Midbrain (tissue), 1 donor: ENCODE data around the gene PDS5A.
"Not testable (repeated sequence)": the region's sequence is repeated elsewhere in the genome, so short reads cannot be mapped to it uniquely, and the experiment has no call there.

Source experiments
- DNase-seq: peaks from one replicate; lab custom pipeline; 2025; lab: John Stamatoyannopoulos, UW

PDS5A gene, protein sequence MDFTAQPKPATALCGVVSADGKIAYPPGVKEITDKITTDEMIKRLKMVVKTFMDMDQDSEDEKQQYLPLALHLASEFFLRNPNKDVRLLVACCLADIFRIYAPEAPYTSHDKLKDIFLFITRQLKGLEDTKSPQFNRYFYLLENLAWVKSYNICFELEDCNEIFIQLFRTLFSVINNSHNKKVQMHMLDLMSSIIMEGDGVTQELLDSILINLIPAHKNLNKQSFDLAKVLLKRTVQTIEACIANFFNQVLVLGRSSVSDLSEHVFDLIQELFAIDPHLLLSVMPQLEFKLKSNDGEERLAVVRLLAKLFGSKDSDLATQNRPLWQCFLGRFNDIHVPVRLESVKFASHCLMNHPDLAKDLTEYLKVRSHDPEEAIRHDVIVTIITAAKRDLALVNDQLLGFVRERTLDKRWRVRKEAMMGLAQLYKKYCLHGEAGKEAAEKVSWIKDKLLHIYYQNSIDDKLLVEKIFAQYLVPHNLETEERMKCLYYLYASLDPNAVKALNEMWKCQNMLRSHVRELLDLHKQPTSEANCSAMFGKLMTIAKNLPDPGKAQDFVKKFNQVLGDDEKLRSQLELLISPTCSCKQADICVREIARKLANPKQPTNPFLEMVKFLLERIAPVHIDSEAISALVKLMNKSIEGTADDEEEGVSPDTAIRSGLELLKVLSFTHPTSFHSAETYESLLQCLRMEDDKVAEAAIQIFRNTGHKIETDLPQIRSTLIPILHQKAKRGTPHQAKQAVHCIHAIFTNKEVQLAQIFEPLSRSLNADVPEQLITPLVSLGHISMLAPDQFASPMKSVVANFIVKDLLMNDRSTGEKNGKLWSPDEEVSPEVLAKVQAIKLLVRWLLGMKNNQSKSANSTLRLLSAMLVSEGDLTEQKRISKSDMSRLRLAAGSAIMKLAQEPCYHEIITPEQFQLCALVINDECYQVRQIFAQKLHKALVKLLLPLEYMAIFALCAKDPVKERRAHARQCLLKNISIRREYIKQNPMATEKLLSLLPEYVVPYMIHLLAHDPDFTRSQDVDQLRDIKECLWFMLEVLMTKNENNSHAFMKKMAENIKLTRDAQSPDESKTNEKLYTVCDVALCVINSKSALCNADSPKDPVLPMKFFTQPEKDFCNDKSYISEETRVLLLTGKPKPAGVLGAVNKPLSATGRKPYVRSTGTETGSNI (N-terminal part only)

DNA sequence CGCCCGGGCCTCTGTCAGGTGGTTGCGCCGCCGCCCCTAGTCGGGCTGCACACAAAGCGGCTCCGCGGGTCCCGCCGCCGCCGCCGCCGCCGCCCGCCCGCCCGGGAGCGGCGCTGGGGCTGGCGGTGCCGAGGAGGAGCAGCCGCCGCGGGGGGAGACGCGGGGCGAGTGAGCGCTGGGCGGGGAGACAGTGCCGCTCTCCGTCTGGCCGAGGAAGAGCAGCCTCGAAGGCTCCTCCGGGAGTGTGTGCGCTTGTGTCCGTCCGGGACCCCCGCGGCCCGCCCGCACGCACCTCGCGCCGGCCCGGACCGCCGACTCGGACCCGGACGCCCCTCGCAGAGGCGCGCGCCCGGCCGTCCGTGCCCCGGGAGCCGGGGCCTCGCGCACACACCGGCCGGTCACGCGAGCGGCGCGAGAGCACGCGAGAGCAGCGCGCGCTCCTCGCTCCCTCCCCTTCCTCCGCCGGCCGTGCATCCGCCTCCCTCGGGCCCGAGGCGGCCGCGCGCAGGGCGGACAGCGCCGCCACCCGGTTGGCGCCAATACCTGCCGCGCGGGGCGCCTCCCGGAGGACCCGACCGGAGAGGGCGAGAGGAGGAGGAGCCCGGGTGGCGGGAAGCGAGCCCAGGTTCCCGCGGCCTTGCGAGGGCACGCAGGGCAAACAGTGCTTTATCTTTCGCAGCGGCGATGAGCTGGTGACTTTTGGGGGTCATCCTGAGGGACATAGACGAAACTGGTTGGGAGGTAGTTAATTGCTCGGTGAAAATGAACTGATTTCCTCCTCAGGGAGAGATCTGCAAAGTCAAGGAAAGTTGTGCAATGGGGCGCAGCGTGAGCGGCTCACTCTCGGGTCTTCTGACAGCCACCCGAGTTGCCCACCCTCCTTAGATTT is at the start of gene PDS5A:
TSS of gene PDS5A (minus strand) at position 423 of the 889 bp plus-strand sequence. CDS start 1,334 bp downstream, outside the sequence.
- DNase-seq: peak; percentile 89

GRCh38 chr4:40024049-40024448 is 46.3 kb upstream of the PDS5A start:
- not testable (repeated sequence) for DNase-seq

DNA sequence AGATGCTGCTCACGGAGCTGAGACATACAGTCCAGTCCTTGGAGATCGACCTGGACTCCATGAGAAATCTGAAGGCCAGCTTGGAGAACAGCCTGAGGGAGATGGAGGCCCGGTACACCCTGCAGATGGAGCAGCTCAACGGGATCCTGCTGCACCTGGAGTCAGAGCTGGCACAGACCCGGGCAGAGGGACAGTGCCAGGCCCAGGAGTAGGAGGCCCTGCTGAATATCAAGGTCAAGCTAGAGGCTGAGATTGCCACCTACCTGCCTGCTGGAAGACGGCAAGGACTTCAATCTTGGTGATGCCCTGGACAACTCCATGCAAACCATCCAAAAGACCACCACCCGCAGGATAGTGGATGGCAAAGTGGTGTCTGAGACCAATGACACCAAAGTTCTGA is 43.4 kb upstream of the PDS5A start:
- DNase-seq: not testable (repeated sequence)

DNA sequence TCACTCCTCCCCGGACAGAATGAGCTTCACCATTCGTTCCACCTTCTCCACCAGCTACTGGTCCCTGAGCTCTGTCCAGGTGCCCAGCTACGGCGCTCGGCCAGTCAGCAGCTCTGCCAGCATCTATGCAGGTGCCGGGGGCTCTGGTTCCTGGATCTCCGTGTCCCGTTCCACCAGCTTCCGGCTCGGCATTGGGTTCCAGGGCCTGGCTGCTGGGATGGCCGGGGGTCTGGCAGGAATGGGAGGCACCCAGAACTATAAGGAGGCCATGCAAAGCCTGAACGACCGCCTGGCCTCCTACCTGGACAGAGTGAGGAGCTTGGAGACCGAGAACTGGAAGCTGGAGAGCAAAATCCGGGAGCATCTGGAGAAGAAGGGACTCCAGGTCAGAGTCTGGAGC is 42.5 kb upstream of the PDS5A start:
- no peak for DNase-seq

DNA sequence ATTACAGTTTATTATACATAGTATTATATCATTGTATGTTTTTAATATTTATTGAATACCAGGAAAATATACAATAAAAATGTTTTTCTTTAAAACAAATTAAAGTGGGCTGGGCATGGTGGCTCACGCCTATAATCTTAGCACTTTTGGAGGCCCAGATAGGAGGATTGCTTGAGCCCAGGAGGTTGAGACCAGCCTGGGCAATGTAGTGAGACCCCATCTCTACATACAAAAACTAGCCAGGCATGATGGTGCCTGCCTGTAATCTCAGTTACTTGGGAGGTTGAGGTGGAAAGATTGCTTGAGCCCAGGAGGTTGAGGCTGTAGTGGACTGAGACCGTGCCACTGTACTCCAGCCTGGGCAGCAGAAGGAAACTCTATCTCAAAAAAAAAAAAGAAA is 38.3 kb upstream of the PDS5A start:
- no peak for DNase-seq

- peak; percentile 3 for DNase-seq
These were observed 26.3 kb upstream of the PDS5A start for GRCh38 chr4:40003986-40004385.

- no peak for DNase-seq
These were observed 23.0 kb upstream of the PDS5A start for GRCh38 chr4:40000711-40001110.

- no peak for DNase-seq
These were observed 21.1 kb upstream of the PDS5A start for GRCh38 chr4:39998659-39999345.

GRCh38 chr4:39996811-39997210 is 19.1 kb upstream of the PDS5A start:
- DNase-seq: no peak

DNA sequence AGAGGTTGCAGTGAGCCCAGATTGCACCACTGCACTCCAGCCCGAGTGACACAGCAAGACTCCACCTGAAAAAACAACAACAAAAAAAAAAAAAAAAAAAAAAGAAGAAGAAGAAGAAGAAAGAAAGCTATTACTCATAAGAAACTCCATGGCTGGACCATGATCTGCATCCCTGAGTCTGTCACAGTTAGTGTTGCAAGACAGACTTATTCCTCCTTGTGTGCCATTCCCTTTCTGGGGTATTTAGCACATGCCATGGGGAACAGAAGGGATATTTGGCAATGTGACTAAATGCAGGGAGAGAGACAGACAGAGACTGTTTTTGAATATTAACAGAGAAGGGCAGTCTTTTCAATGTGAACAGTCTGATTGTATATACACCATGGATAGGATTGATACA is 16.7 kb upstream of the PDS5A start:
- no peak for DNase-seq

DNA sequence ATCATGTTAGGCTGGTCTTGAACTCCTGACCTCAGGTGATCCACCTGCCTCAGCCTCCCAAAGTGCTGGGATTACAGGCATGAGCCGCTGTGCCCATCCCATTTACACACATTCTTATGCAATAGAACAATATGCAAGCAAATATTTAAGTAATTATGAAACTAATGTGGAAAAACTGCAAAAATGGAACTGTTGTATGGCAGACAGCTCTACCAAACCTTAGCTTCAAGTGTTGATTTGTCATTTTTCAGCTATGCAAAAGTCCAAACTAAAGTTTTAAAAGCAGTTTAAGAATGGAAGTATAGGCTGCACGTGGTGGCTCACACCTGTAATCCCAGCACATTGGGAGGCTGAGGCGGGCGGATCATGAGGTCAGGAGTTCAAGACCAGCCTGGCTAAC is 11.7 kb upstream of the PDS5A start:
- DNase-seq: not testable (repeated sequence)

GRCh38 chr4:39987485-39987884 is 9.8 kb upstream of the PDS5A start:
- DNase-seq: no peak

DNA sequence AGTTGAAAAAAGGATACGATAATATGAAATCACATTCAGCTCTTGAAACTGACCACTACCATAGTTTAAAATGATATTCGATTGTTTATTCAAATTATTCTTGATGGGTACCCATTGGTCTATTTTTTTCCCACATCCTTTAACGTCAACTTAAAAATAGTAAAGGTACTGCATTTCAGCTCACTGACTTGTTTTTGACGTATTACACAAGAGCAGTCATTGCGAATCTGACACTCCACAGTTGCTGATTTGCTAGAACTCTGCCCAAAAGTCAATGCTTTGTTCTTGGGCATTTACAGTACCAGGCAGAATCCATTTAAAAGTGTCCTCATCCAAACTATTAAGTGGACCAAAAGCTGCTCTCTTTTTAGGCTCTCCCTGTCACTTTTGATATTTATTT is 1.2 kb upstream of the PDS5A start:
- DNase-seq: no peak

DNA sequence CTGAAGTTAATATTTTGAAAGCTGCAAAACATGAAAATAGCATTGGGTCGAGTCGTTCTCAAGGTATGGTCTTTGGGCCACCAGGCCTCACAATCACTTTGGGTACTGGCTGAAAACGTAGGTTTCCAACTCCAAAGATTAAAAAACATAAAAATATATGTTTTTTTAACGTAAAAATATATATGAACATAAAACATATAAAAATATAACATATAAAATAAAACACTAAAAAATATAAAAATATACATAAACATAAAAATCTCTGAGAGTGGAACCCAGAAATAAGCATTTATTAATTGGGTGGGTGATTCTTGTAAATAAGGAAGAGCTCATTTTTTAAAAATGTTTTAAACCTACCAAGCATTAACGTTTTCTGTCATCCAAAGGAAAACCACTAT is 666 bp upstream of the PDS5A start:
- no peak for DNase-seq

GRCh38 chr4:39976945-39977488 is 694 bp downstream of the PDS5A start:
- DNase-seq: peak; percentile 42

- DNase-seq: peak; percentile 87
These were observed 1.4 kb downstream of the PDS5A start for GRCh38 chr4:39976141-39976944.

DNA sequence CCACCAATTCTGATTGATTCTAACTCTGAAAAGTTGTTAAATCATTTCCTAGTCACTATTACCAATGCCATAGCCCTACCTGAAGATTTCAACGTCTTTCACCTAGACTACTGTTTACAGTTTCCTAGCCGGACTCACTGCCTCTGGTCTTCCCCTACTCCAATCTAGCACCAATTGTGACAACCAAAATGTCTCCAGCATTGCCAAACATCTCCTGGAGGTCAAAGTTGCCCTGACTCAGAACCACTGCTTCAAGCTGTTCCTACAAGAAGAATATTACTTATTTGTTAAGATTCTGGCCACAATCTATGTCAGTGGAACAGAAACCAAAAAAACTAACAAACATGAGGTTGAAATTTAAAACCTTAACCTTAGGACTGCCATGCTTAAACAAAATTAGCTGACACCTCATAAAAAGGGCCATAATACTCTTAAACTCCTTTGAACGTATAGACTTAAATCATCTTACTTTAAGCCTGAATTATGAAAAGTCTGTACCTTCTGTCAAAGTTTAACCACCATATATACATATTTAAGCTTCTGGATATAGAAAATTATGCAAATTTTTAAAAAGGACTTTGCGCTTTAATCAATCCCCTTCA is 2.1 kb downstream of the PDS5A start:
- no peak for DNase-seq

- not testable (repeated sequence) for DNase-seq
These were observed 4.7 kb downstream of the PDS5A start for GRCh38 chr4:39973052-39973451.
